HL-60 (cell line): ENCODE measurements around the gene BAZ2B.

Source experiments
- POLR2AphosphoS5 ChIP-seq: IDR thresholded peaks from 2 replicates; pipeline ENCODE4 v1.6.1; 2012; ENCODE audit warnings: low read depth
- TF ChIP-seq, protein P1 (sequence below): IDR thresholded peaks from one replicate; pipeline ENCODE4 v1.5.1; 2011; ENCODE audit warnings: low read length, control low read depth, inconsistent platforms; ENCODE audit not compliant: insufficient read depth

DNA sequence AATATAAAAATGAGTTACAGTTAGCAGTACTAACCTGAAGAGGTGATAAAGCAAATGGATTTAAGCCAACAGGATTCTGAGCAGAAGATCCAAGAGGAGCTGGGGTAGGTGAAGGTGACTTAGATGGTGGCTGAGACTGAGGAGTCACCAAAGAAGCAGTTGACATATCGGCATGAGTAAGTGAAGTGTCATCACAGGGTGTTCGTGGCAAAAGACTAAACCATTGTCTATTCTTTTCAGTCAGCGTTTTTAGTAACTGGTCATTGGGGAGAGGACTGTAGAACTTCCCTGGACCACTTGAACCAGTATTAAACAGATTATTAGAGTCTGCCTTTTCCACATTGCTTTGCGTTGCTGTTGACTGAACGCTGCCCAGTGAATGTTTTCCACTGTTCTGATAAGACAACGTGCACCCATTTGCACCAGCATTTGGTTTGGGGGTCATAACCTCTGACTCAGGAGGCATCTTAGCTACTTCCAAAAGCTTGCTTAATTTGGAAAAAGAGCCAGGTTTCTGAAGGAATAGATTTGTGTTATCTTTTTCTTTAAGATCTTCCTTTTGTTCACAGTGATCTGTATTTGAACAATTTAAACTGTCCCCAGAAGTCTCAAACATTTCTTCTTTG lies 266.6 kb downstream of the BAZ2B start:
- TF ChIP-seq, protein P1, sequence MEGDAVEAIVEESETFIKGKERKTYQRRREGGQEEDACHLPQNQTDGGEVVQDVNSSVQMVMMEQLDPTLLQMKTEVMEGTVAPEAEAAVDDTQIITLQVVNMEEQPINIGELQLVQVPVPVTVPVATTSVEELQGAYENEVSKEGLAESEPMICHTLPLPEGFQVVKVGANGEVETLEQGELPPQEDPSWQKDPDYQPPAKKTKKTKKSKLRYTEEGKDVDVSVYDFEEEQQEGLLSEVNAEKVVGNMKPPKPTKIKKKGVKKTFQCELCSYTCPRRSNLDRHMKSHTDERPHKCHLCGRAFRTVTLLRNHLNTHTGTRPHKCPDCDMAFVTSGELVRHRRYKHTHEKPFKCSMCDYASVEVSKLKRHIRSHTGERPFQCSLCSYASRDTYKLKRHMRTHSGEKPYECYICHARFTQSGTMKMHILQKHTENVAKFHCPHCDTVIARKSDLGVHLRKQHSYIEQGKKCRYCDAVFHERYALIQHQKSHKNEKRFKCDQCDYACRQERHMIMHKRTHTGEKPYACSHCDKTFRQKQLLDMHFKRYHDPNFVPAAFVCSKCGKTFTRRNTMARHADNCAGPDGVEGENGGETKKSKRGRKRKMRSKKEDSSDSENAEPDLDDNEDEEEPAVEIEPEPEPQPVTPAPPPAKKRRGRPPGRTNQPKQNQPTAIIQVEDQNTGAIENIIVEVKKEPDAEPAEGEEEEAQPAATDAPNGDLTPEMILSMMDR, result no peak
- no peak for TF ChIP-seq POLR2AphosphoS5
